GM18873 (cell line): ENCODE results near the gene CDH10.

ENCODE experiments used
- ATAC-seq: cut with Tn5 transposase; IDR thresholded peaks from one replicate; pipeline ENCODE4 v1.9.1; 2021; ENCODE audit warnings: mild to moderate bottlenecking, moderate library complexity, moderate number of reproducible peaks; ENCODE audit not compliant: unreplicated experiment, low FRiP score

Gene CDH10

GRCh38 chr5:24606971-24607370 lies 37.8 kb downstream of the CDH10 start:
- ATAC-seq: no peak

- no peak for ATAC-seq
These were observed 42.6 kb downstream of the CDH10 start for GRCh38 chr5:24602188-24602587.

GRCh38 chr5:24598956-24599355 lies 45.8 kb downstream of the CDH10 start:
- ATAC-seq: no peak

- no peak for ATAC-seq
These were observed 49.4 kb downstream of the CDH10 start for GRCh38 chr5:24595329-24595728.

GRCh38 chr5:24591426-24591825 lies 53.4 kb downstream of the CDH10 start:
- no peak for ATAC-seq

- ATAC-seq: no peak
These were observed 55.2 kb downstream of the CDH10 start for GRCh38 chr5:24589566-24589965.

GRCh38 chr5:24585751-24586150 lies 59.0 kb downstream of the CDH10 start:
- no peak for ATAC-seq

GRCh38 chr5:24571302-24571701 lies 73.5 kb downstream of the CDH10 start:
- ATAC-seq: no peak

- no peak for ATAC-seq
These were observed 77.8 kb downstream of the CDH10 start for GRCh38 chr5:24566933-24567332.

GRCh38 chr5:24555229-24555628 lies 89.5 kb downstream of the CDH10 start:
- ATAC-seq: no peak

- ATAC-seq: no peak
These were observed 97.6 kb downstream of the CDH10 start for GRCh38 chr5:24547132-24547531.

GRCh38 chr5:24539613-24540012 lies 105.2 kb downstream of the CDH10 start:
- no peak for ATAC-seq

GRCh38 chr5:24538346-24538745 lies 106.4 kb downstream of the CDH10 start:
- no peak for ATAC-seq

GRCh38 chr5:24535646-24536045 lies 109.1 kb downstream of the CDH10 start:
- ATAC-seq: no peak

- no peak for ATAC-seq
These were observed 113.9 kb downstream of the CDH10 start for GRCh38 chr5:24530906-24531305.

- no peak for ATAC-seq
These were observed 119.4 kb downstream of the CDH10 start for GRCh38 chr5:24525414-24525813.

GRCh38 chr5:24512423-24512822 lies 132.4 kb downstream of the CDH10 start:
- ATAC-seq: no peak

GRCh38 chr5:24510523-24510988 lies 134.2 kb downstream of the CDH10 start:
- ATAC-seq: no peak

- no peak for ATAC-seq
These were observed 134.8 kb downstream of the CDH10 start for GRCh38 chr5:24509943-24510342.

GRCh38 chr5:24505258-24505657 lies 139.5 kb downstream of the CDH10 start:
- no peak for ATAC-seq

GRCh38 chr5:24497591-24498157 lies 147.1 kb downstream of the CDH10 start:
- no peak for ATAC-seq

GRCh38 chr5:24497145-24497544 lies 147.6 kb downstream of the CDH10 start:
- no peak for ATAC-seq

- ATAC-seq: no peak
These were observed 148.5 kb downstream of the CDH10 start for GRCh38 chr5:24496268-24496667.
